Loucy (cell line): Measurements from ENCODE around the gene LRCH1.

Experiments
- EZH2phosphoT487 ChIP-seq: fragments of 200-600 bp; IDR thresholded peaks from 2 replicates; pipeline ENCODE4 v1.6.1; 2018; ENCODE audit warnings: antibody characterized with exemption, mild to moderate bottlenecking, moderate library complexity, borderline replicate concordance
- TF ChIP-seq, protein P1 (sequence below): fragments of 200-600 bp; sonication (generic); conservative IDR thresholded peaks from 2 replicates; pipeline ENCODE4 v1.5.1; 2014; ENCODE audit warnings: mild to moderate bottlenecking, antibody characterized with exemption, low read length

DNA sequence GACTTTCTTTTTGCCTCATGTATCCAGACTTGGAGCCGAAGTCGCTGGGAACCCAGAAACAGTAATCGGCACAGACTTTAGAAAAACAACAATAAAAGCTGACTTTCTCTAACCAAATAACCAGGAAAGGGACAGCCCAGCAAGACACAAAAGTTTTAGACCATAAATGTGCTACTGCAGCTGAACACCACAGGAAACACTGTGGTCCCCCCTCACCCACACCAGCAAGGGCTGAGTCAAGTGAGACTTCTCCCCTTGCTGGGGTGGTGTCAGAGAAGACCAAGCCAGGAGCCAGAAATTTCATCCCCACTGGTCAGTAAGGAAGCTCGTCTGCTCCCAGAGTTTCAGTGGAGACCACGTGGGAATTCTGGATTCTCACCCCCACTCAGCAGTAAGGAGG is 173.4 kb downstream of the LRCH1 start:
- TF ChIP-seq, protein P1, sequence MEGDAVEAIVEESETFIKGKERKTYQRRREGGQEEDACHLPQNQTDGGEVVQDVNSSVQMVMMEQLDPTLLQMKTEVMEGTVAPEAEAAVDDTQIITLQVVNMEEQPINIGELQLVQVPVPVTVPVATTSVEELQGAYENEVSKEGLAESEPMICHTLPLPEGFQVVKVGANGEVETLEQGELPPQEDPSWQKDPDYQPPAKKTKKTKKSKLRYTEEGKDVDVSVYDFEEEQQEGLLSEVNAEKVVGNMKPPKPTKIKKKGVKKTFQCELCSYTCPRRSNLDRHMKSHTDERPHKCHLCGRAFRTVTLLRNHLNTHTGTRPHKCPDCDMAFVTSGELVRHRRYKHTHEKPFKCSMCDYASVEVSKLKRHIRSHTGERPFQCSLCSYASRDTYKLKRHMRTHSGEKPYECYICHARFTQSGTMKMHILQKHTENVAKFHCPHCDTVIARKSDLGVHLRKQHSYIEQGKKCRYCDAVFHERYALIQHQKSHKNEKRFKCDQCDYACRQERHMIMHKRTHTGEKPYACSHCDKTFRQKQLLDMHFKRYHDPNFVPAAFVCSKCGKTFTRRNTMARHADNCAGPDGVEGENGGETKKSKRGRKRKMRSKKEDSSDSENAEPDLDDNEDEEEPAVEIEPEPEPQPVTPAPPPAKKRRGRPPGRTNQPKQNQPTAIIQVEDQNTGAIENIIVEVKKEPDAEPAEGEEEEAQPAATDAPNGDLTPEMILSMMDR, result no peak
- no peak for TF ChIP-seq EZH2phosphoT487
